HG03439 (cell line): ENCODE data around the gene FBLN1.

Source experiments
- ATAC-seq: cut with Tn5 transposase; IDR thresholded peaks from one replicate; pipeline ENCODE4 v1.9.1; 2021; ENCODE audit warnings: mild to moderate bottlenecking, moderate library complexity; ENCODE audit not compliant: unreplicated experiment

Gene FBLN1

DNA sequence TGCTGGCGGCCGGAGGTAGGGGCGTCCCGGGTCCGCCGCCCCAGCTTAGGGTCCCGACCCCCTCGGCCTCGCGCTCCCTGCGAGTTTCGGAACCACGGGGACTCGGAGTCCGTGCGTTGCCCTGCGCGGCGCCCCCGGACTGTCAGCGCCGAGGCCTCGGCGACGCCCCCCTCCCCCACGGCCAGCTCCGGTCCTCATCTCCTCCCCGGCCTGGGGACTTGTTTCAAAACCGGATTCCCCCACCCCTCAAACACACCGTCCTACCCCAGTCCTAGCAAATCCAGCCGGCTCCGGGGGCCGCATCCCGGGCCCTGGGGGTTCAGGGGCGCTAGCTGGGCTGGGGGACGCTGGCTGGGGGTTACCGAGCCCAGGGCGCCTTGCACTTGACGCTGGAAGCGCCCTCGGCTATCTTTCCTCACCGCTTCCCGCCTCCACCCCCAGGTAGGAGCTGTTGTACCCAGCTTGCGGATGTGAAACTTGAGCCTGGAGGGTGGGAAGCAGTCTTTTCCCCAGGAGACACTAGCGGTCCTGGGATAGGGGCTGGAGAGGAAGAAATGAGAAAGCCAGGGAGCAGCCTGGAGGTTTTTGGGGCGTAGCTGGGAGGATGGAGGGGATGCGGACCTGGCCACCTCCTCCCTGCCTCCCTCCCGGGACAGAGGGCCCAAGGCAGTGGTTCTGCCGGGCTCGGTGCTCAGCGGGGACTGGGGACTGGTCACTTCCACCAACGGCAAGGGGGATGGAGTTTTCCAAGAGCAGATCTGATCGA is 550 bp downstream of the FBLN1 start:
- no peak for ATAC-seq

DNA sequence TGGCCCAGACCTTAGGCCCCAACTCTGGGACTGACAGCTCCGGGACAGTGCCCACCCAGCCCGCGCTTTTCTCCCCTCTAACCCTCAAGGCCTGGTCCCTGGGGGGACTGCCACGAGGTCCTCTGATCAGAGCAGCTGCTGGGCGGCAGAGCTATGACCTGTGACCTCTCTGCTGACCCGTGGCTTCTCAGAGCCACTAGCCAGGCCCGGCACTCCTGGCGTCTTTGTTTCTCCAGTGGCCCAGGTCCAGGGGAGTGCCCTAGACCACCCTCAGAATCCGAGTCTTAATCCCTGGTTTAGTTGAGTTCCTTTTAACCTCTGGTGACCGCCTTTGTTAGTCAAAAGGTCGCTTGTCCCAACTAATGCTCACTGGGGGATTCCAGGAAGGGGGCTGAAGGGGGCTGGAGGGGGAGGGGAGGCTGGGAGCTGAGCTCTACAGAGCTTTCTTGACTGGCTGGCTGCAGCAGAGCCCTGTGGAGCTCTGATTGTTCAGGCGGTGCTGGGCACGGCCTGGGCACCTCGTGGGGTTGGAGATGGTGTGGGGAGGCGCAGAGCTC is 1.2 kb downstream of the FBLN1 start:
- no peak for ATAC-seq

DNA sequence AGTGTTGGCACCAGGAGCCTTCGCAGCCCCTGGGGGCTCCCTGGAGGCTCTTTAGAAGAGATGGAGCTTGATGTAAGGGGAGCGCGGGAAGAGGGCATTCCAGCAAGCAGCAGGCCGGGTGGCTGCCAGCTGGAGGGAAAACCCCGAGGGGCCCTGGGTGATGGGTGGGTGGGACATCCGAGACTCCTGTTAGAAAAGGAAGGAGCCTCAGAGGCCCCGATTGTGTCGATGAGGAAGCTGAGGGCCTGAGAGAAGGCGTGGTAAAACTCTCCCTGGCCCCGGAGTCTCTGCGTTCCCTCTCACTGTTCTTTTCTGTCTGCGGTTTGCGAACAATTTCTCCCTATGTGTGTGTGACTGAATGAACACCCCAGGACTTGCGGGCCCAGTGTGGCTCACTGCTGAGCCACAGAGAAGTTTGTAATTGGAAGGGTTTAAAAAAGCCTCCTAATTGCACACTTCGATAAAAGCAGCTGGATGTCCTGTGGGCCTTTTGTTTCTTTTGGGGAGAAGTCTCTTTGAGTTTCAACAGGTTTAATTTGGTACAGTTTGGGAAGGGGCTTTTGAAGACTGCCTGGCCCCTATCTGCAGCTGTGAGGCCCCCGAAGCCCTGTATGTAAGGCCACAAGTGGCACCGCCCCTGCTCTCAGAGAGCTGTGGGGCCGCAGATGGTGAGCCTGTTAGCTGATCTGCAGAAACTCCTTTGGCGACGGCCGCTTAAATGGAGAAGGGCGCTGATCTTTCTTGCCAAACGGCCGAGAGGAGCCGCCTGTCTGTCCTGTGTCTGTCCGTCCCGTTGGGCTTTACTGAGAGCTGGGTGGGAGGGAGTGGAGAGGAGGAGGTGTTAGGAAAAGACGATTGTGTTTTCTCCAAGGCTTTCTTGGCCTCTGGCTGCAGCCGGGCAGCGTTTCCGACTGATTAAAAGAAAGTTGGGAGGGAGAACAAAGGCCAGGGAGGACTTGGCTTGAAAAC is 2.0 kb downstream of the FBLN1 start:
- no peak for ATAC-seq

DNA sequence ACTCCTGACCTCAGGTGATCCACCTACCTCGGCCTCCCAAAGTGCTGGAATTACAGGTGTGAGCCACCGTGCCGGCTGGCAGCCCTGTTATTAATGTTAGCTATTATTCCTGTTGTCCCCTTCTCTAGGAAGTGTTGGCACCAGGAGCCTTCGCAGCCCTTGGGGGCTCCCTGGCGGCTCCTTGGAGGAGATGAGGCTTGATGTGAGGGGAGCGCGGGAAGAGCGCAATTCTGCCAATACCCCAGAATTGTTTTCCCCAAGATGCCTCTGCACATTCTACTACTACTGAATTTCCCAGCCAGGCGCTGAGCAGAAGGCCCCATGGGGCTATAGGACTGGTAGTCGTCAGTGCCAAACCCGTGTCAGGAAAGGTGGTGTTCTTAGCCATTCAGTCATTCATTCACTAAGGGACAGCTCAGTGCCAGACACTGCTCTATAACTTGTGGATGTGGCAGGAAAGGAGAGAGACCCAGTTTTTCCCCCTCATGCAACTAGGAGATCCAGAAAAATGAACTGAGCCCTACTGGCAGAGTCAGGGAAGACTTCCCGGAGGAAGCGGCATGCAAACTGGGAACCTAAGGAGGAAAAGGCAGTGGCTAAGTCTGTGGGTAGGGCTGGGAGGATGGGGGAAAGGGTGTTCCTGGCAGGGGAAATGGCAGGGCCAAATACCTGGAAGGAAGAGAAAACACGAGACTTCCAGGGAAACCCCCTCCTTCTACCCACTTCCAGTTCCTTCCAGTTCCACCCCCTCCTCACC is 3.5 kb downstream of the FBLN1 start:
- no peak for ATAC-seq

DNA sequence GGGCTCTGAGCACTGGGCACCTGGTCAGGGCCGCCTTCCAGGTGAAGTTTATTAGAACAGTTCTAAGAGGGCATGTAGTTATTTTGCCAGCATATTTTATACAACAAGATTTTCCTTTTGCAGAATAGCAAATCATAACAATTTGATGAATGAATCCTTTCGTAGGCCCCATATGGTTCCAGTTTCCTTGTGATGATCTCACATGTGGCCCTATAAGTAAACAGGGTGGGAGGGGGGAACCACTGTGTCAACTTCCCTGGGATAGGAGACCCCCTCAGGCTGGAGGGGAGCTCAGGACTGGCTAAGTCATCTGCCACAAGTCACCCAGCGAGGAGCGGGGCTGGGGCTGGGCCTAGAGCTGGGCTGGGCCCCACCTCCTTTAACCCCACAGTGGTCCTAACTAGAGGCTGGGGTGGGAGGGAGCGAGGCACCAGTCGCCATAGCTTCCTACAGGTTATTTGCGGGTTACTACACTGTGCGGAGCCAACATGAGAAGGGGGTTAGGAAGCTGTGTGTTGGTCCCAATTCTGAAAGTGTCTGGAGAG is 4.2 kb downstream of the FBLN1 start:
- no peak for ATAC-seq

DNA sequence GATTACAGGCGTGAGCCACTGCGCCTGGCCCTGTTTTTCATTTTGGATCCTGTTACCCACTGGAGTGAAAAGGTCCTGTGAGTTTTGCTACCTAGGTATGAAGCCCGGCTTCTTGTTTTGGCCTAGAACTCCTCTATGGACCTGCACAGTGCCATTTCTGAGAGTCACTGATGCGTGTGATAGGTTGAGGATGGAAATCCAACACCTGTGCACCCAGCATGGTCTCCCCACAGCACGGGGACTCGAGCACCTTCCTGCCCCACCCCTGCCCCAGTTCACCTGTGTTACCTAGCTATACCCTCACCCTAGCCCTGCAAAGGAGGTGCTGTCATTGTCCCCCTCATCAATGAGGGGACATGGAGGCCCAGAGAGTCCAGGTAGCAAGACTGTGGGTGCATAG is 5.1 kb downstream of the FBLN1 start:
- ATAC-seq: no peak

DNA sequence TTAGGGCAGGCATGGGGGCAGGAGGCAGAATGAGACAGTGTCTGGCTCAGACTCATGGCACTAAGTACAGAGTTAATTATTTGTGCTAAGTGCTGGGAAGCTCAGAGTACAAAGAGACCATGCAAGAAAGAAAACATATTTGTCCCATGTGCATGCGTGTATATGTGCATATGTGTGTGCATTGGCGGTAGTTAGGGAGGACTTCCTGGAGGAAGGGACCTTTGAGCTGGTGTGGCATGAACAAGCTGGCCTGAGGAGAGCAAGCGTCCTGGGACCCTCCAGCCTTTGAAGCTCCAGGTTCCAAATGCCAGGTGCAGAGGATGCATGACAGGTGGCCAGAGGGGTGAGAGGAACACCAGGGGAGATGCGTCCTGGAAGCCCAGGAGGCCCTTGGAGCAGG is 6.1 kb downstream of the FBLN1 start:
- no peak for ATAC-seq

DNA sequence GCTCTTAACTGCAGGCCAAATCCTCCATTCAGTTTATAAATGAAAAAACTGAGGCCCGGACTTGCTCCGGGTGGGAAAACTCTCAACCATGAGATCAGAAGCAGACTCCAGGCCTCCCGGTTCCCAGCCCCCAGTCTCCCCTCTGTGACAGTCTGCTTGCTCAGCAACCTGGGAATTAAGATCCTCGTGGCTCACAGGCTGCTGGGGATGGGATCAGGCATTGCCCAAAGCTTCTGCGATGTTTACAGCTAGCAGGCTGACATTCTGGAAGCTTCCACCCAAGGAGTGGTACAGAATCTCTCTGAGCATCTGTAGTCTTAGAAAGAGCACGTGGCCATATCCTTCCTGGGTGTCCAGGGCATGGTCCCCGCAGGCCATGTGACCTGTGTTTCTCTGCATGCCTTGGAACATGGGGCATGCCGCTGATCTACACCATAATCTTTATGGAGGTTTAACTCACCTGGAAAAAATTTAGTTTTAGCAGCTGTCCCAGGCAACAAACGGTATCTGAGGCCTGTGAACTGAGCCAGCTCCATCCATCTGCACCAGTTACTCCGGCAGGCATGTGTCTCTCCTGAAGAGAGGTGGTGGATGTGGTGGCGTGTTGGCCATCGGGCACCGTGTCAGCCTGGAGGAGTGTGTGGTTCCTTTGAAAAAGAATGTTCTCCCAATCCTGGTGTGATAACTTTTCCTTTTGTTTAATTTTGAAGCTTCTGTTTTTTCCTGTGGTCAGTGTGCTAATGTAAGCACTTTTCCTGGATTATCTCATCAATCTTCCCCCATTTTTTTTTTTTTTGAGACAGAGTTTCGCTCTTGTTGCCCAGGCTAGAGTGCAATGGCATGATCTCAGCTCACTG is 7.9 kb downstream of the FBLN1 start:
- no peak for ATAC-seq

DNA sequence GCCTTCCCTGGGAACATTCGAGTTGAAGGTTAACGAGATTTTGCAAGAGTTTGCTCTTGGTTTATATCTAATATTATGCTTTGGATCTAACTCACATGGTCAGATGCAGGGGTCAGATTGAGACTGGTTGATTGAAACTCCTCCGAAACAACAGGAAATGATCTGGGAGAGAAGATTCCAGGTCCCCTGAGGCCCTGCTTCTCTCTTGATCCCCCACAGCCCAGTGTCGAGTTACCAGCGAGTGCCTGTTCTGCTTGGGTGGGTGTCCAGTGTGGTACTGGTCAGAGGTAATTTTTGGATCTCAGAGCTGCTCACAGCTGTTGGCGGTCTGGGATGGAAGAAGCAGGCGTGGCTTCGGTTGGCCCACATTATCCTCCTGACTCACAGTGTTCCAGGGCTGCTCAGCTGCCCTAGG is 9.2 kb downstream of the FBLN1 start:
- ATAC-seq: no peak

DNA sequence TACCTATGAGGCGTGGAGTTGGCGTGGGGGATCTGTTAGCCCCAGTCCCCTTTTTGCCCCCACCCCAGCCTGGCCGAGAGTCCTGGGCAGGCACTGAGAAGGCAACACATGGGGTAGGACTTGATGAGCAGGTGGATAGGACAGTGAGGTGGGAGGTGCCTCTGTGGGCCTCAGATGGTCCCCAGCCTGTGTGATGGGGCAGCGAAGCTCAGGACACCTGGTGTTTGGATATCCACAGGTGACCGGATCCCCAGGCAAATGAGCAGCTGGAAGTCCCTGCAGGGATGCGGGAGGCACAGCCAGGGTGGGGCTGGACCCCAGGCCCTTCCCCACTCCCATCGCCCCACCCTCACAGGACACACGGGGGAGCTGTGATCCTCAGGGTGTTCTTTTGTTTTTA is 9.7 kb downstream of the FBLN1 start:
- no peak for ATAC-seq

DNA sequence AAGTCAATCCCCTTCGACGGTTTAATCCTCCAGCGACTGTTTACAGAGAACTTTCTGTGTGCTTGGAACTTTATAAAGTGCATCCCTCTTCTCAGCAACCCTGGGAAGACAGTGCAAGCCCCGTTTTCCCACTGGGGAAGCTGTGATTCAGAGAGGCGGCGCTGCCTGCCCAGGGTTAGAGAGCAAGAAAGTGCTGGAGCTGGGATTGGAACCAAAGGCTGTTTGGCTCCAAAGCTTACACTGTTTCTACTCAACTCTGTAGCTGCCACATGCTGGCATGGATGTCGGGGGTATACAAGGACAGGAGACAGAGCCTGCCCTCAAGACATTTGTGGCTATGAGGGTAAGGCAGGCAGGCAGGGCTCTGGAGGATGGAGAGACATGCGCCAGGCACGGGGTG is 13.0 kb downstream of the FBLN1 start:
- ATAC-seq: no peak

DNA sequence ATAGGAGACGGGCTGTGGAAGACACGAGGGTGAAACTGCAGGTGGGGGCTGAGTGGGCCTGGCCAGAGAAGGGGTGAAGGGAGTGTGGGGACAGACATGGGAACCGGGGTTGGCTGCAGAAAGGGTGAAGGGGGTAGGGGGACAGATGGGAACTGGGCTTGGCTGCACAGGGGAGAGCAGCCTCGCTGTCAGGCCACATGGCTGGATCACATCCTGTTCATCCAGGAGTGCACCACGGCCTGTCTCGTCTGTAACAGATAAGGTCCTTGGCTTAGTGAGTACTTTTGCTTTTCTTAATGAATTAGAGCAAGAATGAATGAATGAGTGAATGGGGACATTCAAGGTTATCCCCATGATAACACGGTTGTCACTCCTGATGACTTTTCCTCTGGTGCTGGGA is 13.5 kb downstream of the FBLN1 start:
- no peak for ATAC-seq

DNA sequence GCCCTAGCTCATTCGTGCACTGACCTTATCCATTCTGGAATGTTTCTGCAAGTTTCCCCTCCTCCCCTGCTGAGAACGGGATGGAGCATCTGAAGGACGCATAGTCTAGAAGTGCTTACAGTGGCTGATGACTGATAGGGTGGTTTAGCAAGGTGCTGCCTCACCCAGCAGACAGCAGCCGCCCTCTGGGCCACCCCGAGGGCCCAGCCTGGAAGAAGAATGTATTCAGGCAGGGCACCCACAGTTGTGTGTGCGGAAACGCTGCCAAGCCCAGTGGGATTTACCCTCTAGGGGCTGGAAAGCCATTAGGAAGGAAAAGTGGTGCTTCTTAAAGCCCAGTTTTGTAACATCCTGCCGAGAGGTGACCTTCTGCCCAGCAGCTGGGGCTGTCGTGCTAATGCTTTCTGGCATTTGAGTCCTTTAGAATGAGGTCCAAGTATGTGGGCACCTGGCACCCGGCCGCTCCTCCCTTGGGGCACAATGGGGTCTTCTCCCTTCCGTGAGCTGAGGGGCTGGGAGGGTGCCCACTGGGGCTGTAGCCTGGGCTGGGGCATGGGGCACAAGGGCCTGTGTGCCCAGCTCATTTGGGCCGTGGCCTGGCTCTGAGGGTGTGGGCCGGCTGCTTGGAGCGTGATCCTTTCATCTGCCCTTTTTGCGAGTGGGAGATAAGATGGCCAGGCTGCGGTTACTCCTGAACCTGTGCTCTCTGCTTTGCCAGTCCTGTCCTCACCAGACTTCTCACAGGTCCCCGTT is 14.4 kb downstream of the FBLN1 start:
- ATAC-seq: no peak

DNA sequence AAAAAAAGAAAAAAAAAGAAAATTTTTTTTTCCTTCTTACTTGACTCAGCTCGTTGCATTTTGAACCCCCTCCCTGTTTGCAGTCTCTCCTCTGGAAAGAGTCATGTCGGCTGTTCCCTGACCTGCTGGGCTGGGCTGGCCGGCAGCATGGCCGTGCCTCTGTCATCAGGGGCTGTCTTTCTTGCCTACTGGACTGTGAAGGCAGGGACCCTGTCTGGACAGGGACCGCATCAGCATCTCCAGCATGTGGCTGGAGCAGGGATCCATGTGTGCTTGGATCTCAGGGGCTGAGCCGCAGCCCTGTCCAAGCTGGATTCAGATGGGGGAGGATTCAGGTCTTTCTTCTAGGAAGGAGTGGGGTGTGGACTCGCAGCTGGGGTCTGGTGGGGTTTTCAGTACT is 15.5 kb downstream of the FBLN1 start:
- no peak for ATAC-seq

DNA sequence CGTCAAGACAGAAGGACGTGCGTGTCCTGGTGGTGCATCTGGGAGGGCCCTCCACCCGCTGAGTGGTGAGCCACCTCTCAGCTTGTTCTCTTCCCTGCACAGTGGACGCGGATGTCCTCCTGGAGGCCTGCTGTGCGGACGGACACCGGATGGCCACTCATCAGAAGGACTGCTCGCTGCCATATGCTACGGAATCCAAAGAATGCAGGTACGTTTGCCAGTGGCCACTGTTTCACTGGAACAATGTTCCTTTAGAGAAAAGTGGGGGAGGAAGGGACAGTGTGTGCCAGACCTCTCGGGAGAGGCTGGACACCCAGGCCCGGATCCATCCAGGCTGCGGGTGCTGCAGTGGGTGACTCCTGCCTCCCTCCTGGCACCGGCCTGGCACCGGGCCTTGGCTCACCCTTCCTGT is 15.9 kb downstream of the FBLN1 start:
- no peak for ATAC-seq

DNA sequence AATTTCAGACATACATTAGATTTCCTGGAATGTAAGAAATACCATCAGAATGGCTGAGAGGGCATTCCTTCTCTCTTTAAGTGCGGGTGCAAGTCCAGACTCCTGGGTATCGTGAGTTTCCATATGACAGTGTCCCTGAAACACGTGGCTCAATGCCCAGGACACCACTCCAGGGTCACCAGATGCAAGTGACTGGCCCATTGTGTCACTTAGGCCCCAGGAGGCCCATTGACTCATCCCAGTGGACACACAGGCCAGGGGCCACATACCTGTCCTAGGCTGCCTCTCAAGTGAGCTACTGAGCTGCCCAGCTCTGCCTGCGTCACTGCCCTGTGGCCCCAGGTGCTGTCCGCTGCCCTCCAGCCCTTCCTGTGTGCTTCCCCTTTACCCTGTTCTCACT is 18.5 kb downstream of the FBLN1 start:
- no peak for ATAC-seq

DNA sequence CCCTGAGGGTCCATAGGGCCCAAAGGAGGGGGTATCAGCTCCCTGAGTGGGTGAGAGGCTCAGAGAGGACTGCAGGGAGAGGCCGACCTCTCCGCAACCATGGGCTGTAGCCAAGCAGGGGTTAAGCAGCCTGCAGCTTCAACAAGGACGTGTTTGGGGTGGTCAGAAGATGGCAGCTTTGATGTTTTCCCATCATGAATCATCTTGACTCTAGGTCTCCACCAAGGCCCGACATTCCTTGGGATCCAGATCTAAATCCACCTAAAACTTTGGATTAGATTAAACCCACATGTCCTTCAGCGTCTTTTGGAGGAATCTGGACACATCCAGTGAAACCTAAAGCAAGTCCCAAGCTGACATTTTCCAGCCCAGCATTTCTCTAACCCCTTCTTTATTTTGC is 19.8 kb downstream of the FBLN1 start:
- no peak for ATAC-seq

DNA sequence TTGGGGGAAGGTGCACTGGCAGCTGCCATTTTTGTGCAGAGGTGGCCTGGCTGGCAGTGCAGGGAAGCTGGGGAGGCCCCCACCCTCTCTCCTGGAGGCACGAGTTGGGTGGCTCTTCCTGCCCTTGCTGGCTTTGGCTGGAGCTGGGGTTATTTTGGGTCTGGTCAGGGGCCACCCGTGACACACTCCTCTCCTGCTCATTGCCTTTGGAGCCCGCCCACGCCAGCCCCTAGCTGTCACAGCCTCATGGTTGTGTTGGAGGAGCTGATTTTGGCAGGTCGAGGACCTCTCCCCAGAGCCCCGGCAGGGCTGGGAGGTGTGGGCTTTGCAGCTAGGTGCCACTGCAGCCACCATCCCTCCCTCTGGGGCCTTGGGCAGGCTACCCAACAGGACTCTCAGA is 21.5 kb downstream of the FBLN1 start:
- ATAC-seq: no peak

DNA sequence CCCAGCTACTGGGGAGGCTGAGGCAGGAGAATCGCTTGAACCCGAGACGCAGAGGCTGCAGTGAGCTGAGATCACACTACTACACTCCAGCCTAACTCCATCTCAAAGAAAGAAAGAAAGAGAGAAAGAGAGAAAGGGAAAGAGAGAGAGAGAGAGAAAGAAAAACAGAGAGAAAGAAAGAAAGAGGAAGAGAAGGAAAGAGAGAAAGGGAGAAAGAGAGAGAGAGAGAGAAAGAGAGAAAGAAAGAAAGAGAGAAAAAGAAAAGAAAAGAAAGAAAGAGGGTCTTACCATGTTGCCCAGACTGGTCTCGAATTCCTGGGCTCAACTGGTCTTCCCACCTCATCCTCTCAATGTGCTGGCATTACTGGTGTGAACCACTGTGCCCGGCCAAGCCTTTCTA is 22.3 kb downstream of the FBLN1 start:
- ATAC-seq: no peak
